ENCODE data around the gene THBD.

DNA sequence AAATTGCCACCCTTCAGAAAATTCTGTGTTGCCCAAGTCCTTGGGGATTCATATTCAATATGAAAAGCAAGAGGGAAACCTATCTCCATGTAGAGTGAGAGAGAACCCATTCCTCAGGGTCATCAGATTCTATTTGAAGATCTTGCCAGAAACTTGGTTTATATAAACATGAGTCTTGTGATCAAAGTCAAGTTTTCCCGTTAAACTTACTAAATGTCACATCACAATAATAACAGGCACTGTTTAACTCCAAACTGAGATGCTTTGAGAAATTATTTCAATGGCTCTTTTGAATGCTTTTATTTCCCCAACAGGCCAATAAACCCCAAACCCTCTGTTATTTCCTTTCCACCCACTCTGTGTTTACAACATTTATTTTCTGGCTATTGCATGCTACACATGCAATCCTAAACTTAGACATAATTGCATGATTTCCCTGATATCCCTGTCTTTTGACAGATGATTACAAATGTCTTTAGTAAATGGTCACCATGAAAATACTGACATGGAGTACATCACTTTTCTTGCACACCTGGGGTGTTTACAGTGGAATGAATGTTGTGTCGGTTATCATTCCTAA lies 45.5 kb downstream of the THBD start:
- TF ChIP-seq CTCF (IDR thresholded peaks at IDR 0.05 in 8 of 11, conservative IDR thresholded peaks at IDR 0.05 in 3 of 11) (no peak), POLR2AphosphoS5 (IDR thresholded peaks at IDR 0.05) (no peak), POLR2A (IDR thresholded peaks at IDR 0.05) (no peak)

Measured in spleen (tissue), 7 donors.